GM23338 (cell line): ENCODE measurements around the gene ATP8B4. TPM values are rescaled to one million over a fixed set of nuclear protein-coding genes. Genes with fewer than 3 reads are reported as not detected.

Experiments used
- ATAC-seq: fragments of 200-7000 bp; cut with Tn5 transposase; 3 replicates; pipeline ENCODE4 v1.9.1; 2020
- DNase-seq: peaks from one replicate; pipeline ENCODE4 v3.0.0-alpha.2; 2015; ENCODE audit warnings: low spot score
- H2AFZ ChIP-seq: fragments of 200-600 bp; sonication (generic); 2 replicates; pipeline ENCODE4 v1.8.0; 2016; ENCODE audit warnings: antibody characterized with exemption, mild to moderate bottlenecking, moderate library complexity
- H3F3A ChIP-seq: fragments of 200-600 bp; sonication (generic); replicated peaks from 2 replicates; pipeline ENCODE4 v1.8.0; 2017; ENCODE audit warnings: antibody characterized with exemption, mixed run types, low read depth
- H3K27ac ChIP-seq: fragments of 200-600 bp; sonication (generic); 2 replicates; pipeline ENCODE4 v1.6.1; 2016; ENCODE audit warnings: low read depth
- H3K27me3 ChIP-seq: fragments of 200-600 bp; sonication (generic); 2 replicates; pipeline ENCODE4 v1.8.0; 2016; ENCODE audit warnings: mild to moderate bottlenecking, mixed run types, moderate library complexity; ENCODE audit not compliant: insufficient read depth
- H3K36me3 ChIP-seq: fragments of 200-600 bp; sonication (generic); 2 replicates; pipeline ENCODE4 v1.8.0; 2016; ENCODE audit warnings: mild to moderate bottlenecking; ENCODE audit not compliant: insufficient read depth
- H3K4me1 ChIP-seq: fragments of 200-600 bp; sonication (generic); 2 replicates; pipeline ENCODE4 v1.8.0; 2016; ENCODE audit warnings: mild to moderate bottlenecking, moderate library complexity; ENCODE audit not compliant: insufficient read depth
- H3K4me2 ChIP-seq: fragments of 200-600 bp; sonication (generic); 2 replicates; pipeline ENCODE4 v1.7.1; 2017; ENCODE audit warnings: mixed run types
- H3K4me3 ChIP-seq: fragments of 200-600 bp; sonication (generic); 2 replicates; pipeline ENCODE4 v1.6.1; 2016; ENCODE audit warnings: mixed run types
- H3K79me2 ChIP-seq: fragments of 200-600 bp; sonication (generic); replicated peaks from 2 replicates; pipeline ENCODE4 v1.8.0; 2017; ENCODE audit warnings: mild to moderate bottlenecking; ENCODE audit not compliant: insufficient read depth
- H3K9me2 ChIP-seq: fragments of 200-600 bp; sonication (generic); 2 replicates; pipeline ENCODE4 v1.8.0; 2017; ENCODE audit not compliant: insufficient read depth
- H4K20me1 ChIP-seq: fragments of 200-600 bp; sonication (generic); replicated peaks from 2 replicates; pipeline ENCODE4 v1.8.0; 2017; ENCODE audit warnings: mild to moderate bottlenecking; ENCODE audit not compliant: insufficient read depth
- H3K27ac Mint-ChIP-seq: 2 replicates; pipeline ENCODE4 v1.8.0; 2020; ENCODE audit warnings: inconsistent platforms, mild to moderate bottlenecking, moderate library complexity, mixed read lengths
- H3K27me3 Mint-ChIP-seq: 3 replicates; pipeline ENCODE4 v1.8.0; 2022; ENCODE audit warnings: low read depth, mild to moderate bottlenecking, moderate library complexity, mixed read lengths, inconsistent platforms; ENCODE audit not compliant: insufficient read depth, poor library complexity
- H3K36me3 Mint-ChIP-seq: 3 replicates; pipeline ENCODE4 v1.8.0; 2021; ENCODE audit warnings: low read depth, mild to moderate bottlenecking, inconsistent platforms, moderate library complexity, mixed read lengths
- H3K4me1 Mint-ChIP-seq: 3 replicates; pipeline ENCODE4 v1.8.0; 2020; ENCODE audit warnings: mild to moderate bottlenecking, inconsistent platforms, mixed read lengths
- H3K4me3 Mint-ChIP-seq: 3 replicates; pipeline ENCODE4 v1.8.0; 2021; ENCODE audit warnings: moderate library complexity, mild to moderate bottlenecking, inconsistent platforms, mixed read lengths
- H3K9me3 Mint-ChIP-seq: 3 replicates; pipeline ENCODE4 v1.8.0; 2020; ENCODE audit warnings: moderate library complexity, mild to moderate bottlenecking, inconsistent platforms, mixed read lengths
- CREB1 ChIP-seq: fragments of 250-450 bp; sonication (Bioruptor Pico); IDR thresholded peaks from 2 replicates; pipeline ENCODE4 v1.5.0; 2020; ENCODE audit warnings: low read depth, mild to moderate bottlenecking, moderate library complexity
- ETS1 ChIP-seq: IDR thresholded peaks from 2 replicates; pipeline ENCODE4 v1.6.1; 2016; ENCODE audit warnings: antibody characterized with exemption
- EZH2 ChIP-seq: fragments of 200-600 bp; sonication (generic); IDR thresholded peaks from one replicate; pipeline ENCODE4 v1.8.0; 2017; ENCODE audit warnings: antibody characterized with exemption, mild to moderate bottlenecking, low read depth; ENCODE audit not compliant: unreplicated experiment
- POLR2AphosphoS5 ChIP-seq: IDR thresholded peaks from 2 replicates; pipeline ENCODE4 v1.6.1; 2016; ENCODE audit warnings: antibody characterized with exemption, low read depth
- ZNF331 ChIP-seq: fragments of 250-450 bp; sonication (Bioruptor Pico); IDR thresholded peaks from 2 replicates; pipeline ENCODE4 v1.5.0; 2020; ENCODE audit warnings: low read depth, mild to moderate bottlenecking, moderate library complexity
- ZNF462 ChIP-seq: fragments of 250-450 bp; sonication (Bioruptor Pico); IDR thresholded peaks from 2 replicates; pipeline ENCODE4 v1.5.0; 2020; ENCODE audit warnings: mild to moderate bottlenecking, moderate library complexity
- polyA plus RNA-seq: library from polyadenylated mRNA; unstranded; fragments of >200 nt; fragmentation: Nextera tagmentation; extraction: Ambion mirVana; gene quantifications from 2 replicates; pipeline ENCODE4 v1.2.1, GENCODE V29; 2016
- total RNA-seq: library from RNA; depleted of rRNA; stranded (reverse); fragments of >200 nt; shearing (Covaris generic); gene quantifications from 2 replicates; pipeline ENCODE4 v1.2.3, GENCODE V29; 2014

ATP8B4 gene
- total and polyA plus RNA-seq, 2 experiments from 2014 or later: 0.24 TPM; not detected in 1

- Mint-ChIP-seq H3K4me3 (no peak overlapping the region), H3K9me3 (no peaks in the 10 kb centered on the region), H3K27ac (no peak overlapping the region), H3K4me1 (no peaks in the 10 kb centered on the region), H3K27me3 (no peaks in the 10 kb centered on the region), H3K36me3 (no peaks in the 10 kb centered on the region)
- H2AFZ ChIP-seq: no peak overlapping the region
- ATAC-seq (no peak), DNase-seq (no peak)
- H3K9me2 ChIP-seq: no peaks in the 10 kb centered on the region
- no peak overlapping the region for H3K4me3 ChIP-seq
- no peaks in the 10 kb centered on the region for H3K36me3 ChIP-seq
- H3K4me1 ChIP-seq: no peaks in the 10 kb centered on the region
- H3K27ac ChIP-seq: no peak overlapping the region
- TF ChIP-seq CREB1 (CRISPR knock-in tag) (no peak), POLR2AphosphoS5 (no peak), ZNF331 (no peak), ETS1 (no peak), ZNF462 (CRISPR knock-in tag) (no peak)
- H3K79me2 ChIP-seq: no peaks in the 10 kb centered on the region
- H3K27me3 ChIP-seq: no peaks in the 10 kb centered on the region
- no peak overlapping the region for H3K4me2 ChIP-seq
- no peaks in the 10 kb centered on the region for H3F3A ChIP-seq
- no peaks in the 10 kb centered on the region for H4K20me1 ChIP-seq
These were observed 131.7 kb downstream of the ATP8B4 start for GRCh38 chr15:49987198-49987785.

DNA sequence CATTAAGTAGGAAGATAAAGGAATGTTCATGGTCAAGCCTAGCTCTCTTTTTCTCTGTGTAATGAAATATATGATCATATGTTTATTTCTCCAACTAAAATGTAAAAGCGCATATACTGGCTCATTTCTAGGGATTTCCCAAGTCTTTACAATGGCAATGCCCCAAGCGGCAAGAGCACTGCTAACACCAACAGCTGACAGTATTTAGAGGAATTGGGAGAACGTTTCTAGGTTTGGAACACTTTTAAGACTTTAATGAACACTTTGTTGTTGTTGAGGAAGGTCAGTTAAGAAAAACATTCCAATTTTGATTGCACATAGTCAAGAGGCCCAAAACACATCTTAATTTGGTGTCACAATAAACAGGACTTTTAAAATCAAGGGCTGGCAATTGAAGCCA lies 132.7 kb downstream of the ATP8B4 start:
- no peaks in the 10 kb centered on the region for H3K9me2 ChIP-seq
- Mint-ChIP-seq H3K4me3 (no peak overlapping the region), H3K36me3 (no peaks in the 10 kb centered on the region), H3K4me1 (no peaks in the 10 kb centered on the region), H3K9me3 (no peaks in the 10 kb centered on the region), H3K27me3 (no peaks in the 10 kb centered on the region), H3K27ac (no peak overlapping the region)
- TF ChIP-seq EZH2: no peak
- no peaks in the 10 kb centered on the region for H4K20me1 ChIP-seq
- DNase-seq (no peak), ATAC-seq (no peak)
- no peaks in the 10 kb centered on the region for H3K36me3 ChIP-seq
- H3F3A ChIP-seq: no peaks in the 10 kb centered on the region
- H3K79me2 ChIP-seq: no peaks in the 10 kb centered on the region
- H3K27me3 ChIP-seq: no peaks in the 10 kb centered on the region
- no peak overlapping the region for H3K4me3 ChIP-seq
- H3K27ac ChIP-seq: no peak overlapping the region
- no peak overlapping the region for H3K4me2 ChIP-seq
- no peaks in the 10 kb centered on the region for H3K4me1 ChIP-seq
- H2AFZ ChIP-seq: no peak overlapping the region
